Measurements from ENCODE around the gene PIP4K2C.
A peak's percentile ranks its signal among the peaks of the same experiment; 100 is the strongest.

The PIP4K2C gene
- long read RNA-seq, donor 1, transcript PIP4K2C-201 (10 exons, 2,924 nt) = major isoform, 6 of 6 reads
- long read RNA-seq, donor 1, partial matches to known transcripts = 0 of 6 reads
- long read RNA-seq, donor 1, other reads (novel, unspliced or antisense) = 0 of 6 reads
- long read RNA-seq, donor 2, partial matches to known transcripts = 9 of 10 reads
- long read RNA-seq, donor 2, other reads (novel, unspliced or antisense) = 0 of 10 reads
- long read RNA-seq, donor 3, partial matches to known transcripts = 0 of 1 reads
- long read RNA-seq, donor 3, other reads (novel, unspliced or antisense) = 0 of 1 reads
- long read RNA-seq, donor 4, partial matches to known transcripts = 29 of 30 reads
- long read RNA-seq, donor 4, other reads (novel, unspliced or antisense) = 0 of 30 reads
- long read RNA-seq, donor 5, partial matches to known transcripts = 0 of 1 reads
- long read RNA-seq, donor 5, other reads (novel, unspliced or antisense) = 0 of 1 reads
- long read RNA-seq, donor 6, partial matches to known transcripts = 0 of 2 reads
- long read RNA-seq, donor 6, other reads (novel, unspliced or antisense) = 0 of 2 reads
- long read RNA-seq, donor 7, transcript PIP4K2C-201 (10 exons, 2,924 nt) = major isoform, 7 of 23 reads
- long read RNA-seq, donor 7, partial matches to known transcripts = 16 of 23 reads
- long read RNA-seq, donor 7, other reads (novel, unspliced or antisense) = 0 of 23 reads
- long read RNA-seq, donor 8, transcript PIP4K2C-201 (10 exons, 2,924 nt) = major isoform, 5 of 12 reads
- long read RNA-seq, donor 8, partial matches to known transcripts = 7 of 12 reads
- long read RNA-seq, donor 8, other reads (novel, unspliced or antisense) = 0 of 12 reads

DNA sequence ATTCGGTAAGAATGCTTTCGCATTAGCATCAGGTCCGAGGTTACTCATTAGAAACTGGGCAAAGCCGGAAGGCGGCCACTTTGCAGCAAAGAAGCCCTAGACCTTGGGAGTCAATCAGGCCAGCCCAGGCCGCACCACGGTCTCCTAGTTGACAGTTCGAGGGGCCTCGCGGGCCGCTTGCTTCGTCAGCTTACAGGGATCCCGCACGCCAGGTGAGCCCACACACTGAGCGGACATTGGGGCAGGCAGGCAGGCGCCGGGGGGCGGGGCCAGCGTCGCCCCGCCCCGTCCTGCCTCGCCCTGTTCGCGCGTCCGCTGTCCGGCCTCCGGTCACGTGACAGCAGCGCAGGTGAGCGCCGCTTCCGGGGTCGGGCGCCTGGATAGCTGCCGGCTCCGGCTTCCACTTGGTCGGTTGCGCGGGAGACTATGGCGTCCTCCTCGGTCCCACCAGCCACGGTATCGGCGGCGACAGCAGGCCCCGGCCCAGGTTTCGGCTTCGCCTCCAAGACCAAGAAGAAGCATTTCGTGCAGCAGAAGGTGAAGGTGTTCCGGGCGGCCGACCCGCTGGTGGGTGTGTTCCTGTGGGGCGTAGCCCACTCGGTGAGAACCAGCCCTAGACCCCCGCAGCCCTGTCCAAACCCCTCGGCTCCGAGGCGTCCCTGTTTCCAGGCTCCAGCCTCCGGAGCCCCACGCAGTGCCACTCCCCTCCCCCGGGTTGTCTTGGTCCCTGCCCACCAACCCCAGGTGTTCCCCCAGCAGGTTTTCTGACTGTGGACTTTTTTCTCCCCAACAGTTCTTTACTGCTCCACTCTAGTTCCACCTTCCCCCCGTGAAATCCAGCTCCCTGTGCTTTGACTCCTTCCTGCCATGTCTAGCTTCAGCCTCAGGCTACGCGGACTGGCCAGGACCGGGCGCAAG is at the start of gene PIP4K2C:
PIP4K2C (plus strand) TSS at position 329 of the 918 bp plus-strand sequence; CDS start at position 427, 98 bp downstream.
- peak; percentile 95 for DNase-seq

DNA sequence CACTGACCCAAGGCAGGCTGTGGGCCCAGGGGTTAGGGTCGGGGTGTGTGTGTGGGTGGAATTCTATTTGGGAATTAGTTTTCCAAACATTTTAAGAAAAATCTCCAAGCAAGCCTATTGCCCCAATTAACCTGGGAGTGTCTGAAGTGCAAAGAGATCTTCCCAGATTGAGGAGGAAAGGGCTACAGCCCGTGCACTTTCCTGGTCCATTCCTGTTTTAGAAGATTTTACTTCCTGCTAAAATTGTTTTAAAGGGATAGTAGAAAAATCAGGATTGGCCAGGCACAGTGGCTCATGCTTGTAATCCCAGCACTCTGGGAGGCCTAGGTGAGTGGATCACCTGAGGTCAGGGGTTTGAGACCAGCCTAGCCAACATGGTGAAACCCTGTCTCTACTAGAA is 49.3 kb upstream of the PIP4K2C start:
- no peak for DNase-seq

DNA sequence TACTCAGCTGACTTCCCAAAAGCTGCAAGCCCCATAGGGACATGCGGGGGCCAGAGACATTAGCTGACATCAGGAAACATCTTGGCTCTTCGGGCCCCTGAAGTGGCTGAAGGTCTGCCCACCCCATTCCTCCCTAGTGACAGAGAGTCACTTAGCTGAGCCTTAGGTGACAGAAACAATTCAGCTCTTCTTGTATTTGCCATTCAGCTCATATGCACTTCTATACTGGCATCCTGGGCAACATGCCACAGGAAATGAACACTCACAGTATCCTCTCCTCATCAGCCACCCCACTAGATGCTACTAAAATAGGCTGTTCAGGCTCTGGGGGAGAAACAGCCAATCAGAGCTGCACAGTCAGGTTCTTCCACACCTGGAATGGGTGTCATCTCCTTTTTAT is 47.4 kb upstream of the PIP4K2C start:
- no peak for DNase-seq

- DNase-seq = no peak
Measured at GRCh38 chr12:57545809-57546437, 45.1 kb upstream of the PIP4K2C start.

DNA sequence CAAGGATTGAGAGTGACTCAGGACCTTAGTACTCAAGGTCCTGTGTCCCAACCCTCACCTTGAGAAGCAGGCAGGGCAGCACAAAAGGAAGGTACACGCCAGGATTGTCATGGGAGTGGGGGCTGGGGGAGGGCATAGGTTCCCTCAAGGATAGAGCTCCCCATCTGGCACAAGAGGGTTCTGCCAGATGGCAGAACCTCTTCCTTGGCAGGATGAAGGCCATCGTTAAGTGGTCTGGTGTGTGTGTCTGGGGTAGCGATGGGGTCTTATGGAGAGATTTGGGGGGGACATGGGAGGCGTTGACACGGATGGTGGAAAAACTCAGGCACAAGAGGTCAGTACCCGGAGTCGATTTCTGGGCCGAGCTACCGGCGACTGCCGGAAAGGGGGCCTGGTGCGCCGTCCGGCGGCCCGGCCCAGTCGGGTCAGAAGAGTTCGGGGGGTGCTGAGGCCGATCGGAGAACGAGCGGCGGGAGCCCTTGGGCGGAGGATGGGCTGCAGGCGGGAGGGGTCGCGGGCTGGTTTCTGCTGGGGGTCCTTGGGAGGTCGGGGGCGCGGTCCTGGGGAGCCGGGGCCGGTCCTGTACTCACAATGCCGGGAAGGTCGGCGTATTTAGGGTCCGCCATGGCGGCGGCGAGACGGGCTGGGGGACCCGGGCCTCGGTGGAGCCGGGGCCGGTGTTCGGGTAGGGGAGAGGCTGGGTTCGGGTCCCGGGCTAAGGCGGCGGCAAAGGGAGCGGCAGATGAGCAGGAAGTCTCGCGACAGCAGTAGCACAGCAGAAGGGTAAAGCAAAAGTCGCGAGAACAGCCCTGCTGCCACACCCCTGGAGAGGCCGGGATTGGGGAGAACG is 44.3 kb upstream of the PIP4K2C start, which contains the start of gene DCTN2:
DCTN2 (minus strand) TSS at position 755 of the 850 bp plus-strand sequence; CDS start at position 626, 129 bp downstream.
- DNase-seq = peak; percentile 82

GRCh38 chr12:57547288-57548012 is 43.5 kb upstream of the PIP4K2C start:
- no peak for DNase-seq

GRCh38 chr12:57548013-57548315 is 43.0 kb upstream of the PIP4K2C start:
- no peak for DNase-seq

GRCh38 chr12:57548488-57548887 is 42.5 kb upstream of the PIP4K2C start:
- DNase-seq = no peak

DNA sequence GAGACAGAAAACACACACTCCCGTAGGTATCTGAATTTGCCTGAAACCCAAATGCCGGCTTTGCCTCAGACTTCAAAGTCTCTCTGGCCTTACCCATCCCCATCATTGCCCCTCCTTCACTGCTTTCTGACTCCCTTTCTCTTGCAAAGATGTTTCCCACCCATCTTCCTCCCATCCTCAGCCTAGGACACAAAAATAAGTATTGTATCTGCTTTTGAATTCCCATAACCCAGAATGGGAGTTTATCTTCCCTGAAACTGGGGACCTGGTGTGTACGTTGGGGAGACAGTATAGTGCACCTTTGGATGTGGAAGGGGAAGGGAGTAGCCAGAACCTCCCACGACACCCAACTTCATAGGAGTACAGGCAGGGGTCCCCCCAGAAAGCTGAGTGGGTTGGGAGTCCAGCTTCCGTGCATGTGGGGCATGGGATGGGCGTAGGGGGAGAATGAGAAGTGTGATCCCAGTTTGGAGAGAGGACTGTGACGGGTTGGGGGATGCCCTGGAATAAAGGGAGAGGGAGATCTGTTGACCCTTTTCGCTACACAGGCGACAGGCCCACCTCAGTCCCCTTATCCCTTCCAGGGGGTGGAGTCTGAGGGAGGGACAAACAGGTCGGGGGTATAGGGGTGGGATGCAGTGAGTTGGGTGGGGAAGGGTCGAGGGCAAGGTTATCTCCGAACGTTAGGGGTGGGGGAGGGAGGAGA is 41.6 kb upstream of the PIP4K2C start:
- no peak for DNase-seq

- peak; percentile 53 for DNase-seq
Measured at GRCh38 chr12:57549909-57550640, 40.9 kb upstream of the PIP4K2C start, which contains the start of gene KIF5A. Gene KIF5A, plus strand, starts transcription at chr12:57550044. Its CDS starts 228 bp downstream, at chr12:57550272.

DNA sequence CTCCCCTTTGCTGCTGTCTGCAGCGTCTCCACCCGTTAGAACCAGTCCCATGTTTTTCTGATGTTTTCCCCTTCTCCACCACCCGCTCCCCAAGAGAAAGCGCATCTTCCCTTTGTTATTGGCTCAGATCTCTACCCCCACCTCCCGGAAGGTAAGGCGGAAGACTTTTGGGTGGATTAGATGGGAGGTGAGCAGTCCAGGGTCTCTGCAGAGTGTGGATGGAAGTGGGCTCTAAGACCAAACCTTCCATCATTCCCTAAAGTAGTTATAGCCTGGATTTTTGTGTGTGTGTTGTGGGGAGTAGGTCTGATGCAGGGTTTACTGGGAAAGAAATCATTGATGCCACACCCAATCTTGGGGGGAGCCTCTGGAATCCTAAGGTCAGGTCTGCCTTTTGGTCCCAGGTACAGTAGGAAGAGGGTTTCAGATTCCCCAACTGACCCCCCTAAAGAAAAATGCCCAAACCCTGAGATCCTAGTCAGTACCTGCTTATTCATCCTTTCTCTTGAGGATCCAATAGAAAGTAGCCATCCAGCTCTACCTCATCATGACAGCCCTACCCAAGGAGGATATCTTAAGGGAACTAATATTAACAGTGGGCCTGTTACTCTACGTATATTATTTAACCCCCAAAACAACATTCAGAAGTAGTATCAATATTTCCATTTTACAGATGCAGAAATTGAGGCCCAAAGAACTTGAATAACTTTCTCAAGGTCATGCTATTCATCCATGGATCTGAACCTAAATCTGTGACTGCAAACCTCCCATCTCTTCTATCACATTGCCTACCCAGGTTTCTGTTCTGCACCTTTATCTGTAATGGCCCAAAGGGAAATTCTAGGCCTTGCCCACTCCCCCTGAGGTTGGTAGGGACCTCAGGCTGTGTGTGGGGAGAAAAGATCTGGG is 40.1 kb upstream of the PIP4K2C start:
- DNase-seq = no peak

DNA sequence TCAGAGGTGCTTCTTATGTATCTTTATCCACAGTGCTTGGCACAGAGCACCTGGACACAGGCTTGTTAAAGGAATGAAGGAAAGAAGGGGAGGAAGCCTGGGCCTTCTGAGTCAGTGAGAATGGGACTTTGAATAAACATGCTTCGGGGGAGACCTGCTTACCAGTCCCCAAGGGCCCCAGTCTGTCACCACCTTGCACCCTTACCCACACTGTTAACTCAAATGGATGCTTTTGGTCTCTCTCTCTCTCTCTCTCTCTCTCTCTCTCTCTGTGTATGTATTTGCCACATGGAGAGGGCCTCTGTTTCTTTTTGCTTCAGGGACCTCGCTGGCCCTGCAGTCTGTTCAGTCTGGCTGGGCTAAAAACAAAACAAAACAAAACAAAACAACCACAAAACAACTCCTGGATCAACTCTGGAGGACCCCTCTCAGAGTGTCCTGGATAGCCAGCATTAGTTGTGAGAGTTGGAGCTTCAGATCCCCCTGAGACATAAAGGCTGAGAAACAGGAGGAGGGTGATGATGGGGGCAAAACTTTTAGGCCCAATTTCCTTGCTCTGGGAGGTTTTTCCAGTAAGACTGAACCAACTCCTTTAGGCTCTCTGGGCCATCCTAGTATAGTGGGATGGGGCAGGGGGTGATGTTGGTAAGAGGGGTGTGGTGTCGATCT is 39.2 kb upstream of the PIP4K2C start:
- no peak for DNase-seq

- DNase-seq = no peak
Measured at GRCh38 chr12:57552306-57552651, 38.7 kb upstream of the PIP4K2C start.

GRCh38 chr12:57552835-57553313 is 38.1 kb upstream of the PIP4K2C start:
- DNase-seq = no peak

DNA sequence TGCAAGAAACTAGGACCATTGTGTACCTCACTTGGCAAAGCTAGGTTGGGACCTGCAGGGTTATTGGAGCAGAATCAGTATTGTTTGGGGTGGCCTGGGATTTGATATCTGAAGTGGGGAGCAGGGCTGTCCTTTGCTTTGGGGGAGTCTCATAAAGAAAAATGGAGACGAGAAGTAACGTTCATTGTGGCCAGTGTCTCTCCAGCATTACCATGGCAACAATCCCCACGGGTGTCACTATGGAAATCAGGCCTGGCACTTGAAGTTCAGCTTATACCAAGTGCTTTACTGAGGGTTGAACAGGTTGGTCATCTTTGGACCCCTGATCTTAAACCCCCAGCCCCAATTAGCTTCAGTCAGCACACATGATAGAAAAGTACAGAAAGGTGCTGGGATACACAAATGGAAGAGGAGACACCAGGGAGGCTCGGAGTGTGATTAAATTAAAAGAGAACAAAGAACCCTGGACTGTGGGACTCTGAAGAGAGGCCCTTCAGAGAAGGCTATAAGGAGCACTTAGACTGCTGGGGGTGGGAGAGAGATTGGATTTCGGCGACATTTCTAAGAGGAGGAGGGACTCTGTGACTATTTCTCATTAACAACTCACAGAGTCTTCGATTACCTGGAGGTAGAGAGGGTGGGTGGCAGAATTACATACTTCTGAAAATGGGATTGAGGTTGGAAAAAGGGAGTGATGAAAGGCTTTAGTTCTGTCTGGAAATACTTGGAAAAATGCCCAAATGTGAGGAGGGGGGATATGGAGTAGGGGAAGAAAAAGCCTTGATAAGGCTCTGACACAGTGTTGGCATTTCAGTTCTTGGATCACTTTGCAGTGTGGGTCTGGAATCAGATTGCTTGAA is 37.4 kb upstream of the PIP4K2C start:
- DNase-seq = no peak

DNA sequence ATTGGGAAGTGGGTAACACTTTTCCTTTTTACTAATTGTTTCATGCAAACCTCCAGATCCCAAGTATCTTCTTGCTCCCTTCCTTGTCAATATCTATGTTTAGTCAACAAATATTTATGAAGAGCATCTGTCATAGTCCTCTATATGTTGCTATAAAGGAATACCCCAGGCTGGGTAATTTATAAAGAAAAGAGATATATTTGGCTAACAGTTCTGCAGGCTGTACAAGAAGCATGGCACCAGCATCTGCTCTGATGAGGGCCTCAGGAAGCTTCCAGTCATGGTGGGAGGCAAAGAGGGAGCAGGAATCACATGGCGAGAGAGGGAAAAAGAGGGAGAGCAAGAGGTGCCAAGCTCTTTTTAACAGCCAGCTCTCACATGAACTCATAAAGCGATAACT is 36.5 kb upstream of the PIP4K2C start:
- DNase-seq = no peak

Measured in right kidney (tissue), 9 donors.